OCI-LY3 (cell line): ENCODE measurements around the gene LRRC32.

Source experiments
- EZH2phosphoT487 ChIP-seq: fragments of 200-600 bp; shearing (Covaris generic); IDR thresholded peaks from 2 replicates; pipeline ENCODE4 v1.6.1; 2018; ENCODE audit warnings: antibody characterized with exemption, mixed run types, low read depth
- TF ChIP-seq, protein P1 (sequence below): fragments of 200-600, 300-600 bp; sonication (generic); IDR thresholded peaks from 2 replicates; pipeline ENCODE4 v1.5.1; 2014; ENCODE audit warnings: antibody characterized with exemption, low read length, low read depth

DNA sequence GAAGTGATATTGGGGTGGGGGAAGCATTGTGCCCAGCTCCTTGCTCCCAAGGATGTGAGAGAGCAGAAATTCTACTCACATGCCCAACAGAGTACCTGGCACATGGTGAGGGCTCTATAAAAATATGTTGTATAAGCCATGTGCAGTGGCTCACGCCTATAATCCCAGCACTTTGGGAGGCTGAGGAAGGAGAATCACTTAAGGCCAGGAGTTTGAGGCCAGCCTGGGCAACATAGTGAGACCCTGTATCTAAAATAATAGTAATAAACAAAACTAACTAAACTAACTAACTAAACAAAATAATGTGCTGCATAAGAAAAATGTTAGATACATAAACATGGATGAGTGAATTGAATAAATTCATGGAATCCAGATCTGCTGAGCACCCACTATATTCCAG lies 33.2 kb upstream of the LRRC32 start:
- TF ChIP-seq, protein P1, sequence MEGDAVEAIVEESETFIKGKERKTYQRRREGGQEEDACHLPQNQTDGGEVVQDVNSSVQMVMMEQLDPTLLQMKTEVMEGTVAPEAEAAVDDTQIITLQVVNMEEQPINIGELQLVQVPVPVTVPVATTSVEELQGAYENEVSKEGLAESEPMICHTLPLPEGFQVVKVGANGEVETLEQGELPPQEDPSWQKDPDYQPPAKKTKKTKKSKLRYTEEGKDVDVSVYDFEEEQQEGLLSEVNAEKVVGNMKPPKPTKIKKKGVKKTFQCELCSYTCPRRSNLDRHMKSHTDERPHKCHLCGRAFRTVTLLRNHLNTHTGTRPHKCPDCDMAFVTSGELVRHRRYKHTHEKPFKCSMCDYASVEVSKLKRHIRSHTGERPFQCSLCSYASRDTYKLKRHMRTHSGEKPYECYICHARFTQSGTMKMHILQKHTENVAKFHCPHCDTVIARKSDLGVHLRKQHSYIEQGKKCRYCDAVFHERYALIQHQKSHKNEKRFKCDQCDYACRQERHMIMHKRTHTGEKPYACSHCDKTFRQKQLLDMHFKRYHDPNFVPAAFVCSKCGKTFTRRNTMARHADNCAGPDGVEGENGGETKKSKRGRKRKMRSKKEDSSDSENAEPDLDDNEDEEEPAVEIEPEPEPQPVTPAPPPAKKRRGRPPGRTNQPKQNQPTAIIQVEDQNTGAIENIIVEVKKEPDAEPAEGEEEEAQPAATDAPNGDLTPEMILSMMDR, result no peak
- TF ChIP-seq EZH2phosphoT487, result no peak
